WTC11 (cell line): ENCODE measurements around the gene GGA1. TPM values are rescaled to one million over a fixed set of nuclear protein-coding genes. Genes with fewer than 3 reads are reported as not detected.

Source experiments
- ARID4B ChIP-seq: sonication (generic); formaldehyde crosslinking; IDR thresholded peaks from 2 replicates; pipeline ENCODE4 v1.8.0; 2023; ENCODE audit warnings: missing genetic modification reagents, mild to moderate bottlenecking, borderline replicate concordance
- ELF4 ChIP-seq: sonication (generic); formaldehyde crosslinking; IDR thresholded peaks from 2 replicates; pipeline ENCODE4 v1.8.1; 2022; ENCODE audit warnings: low read depth, mild to moderate bottlenecking, moderate library complexity, missing genetic modification reagents
- GRHL2 ChIP-seq: fragments of 250-450 bp; sonication (Bioruptor Pico); IDR thresholded peaks from 2 replicates; pipeline ENCODE4 v1.8.0; 2022; ENCODE audit warnings: mild to moderate bottlenecking, moderate library complexity; ENCODE audit not compliant: insufficient replicate concordance, severe bottlenecking
- NFE2L1 ChIP-seq: sonication (generic); formaldehyde crosslinking; IDR thresholded peaks from 2 replicates; pipeline ENCODE4 v1.8.1; 2023; ENCODE audit warnings: missing genetic modification reagents
- NR2C2 ChIP-seq: sonication (generic); formaldehyde crosslinking; IDR thresholded peaks from 2 replicates; pipeline ENCODE4 v1.8.0; 2022; ENCODE audit warnings: mild to moderate bottlenecking, missing genetic modification reagents
- OVOL2 ChIP-seq: fragments of 250-450 bp; sonication (Bioruptor Pico); IDR thresholded peaks from 2 replicates; pipeline ENCODE4 v1.9.0; 2021; ENCODE audit warnings: mild to moderate bottlenecking, borderline replicate concordance
- SMAD3 ChIP-seq: sonication (generic); formaldehyde crosslinking; IDR thresholded peaks from 2 replicates; pipeline ENCODE4 v1.8.0; 2022; ENCODE audit warnings: missing genetic modification reagents, mild to moderate bottlenecking, borderline replicate concordance
- STAT6 ChIP-seq: sonication (generic); formaldehyde crosslinking; conservative IDR thresholded peaks from 2 replicates; pipeline ENCODE4 v1.8.1; 2023; ENCODE audit warnings: mild to moderate bottlenecking, low read depth, missing genetic modification reagents, moderate library complexity
- USF1 ChIP-seq: sonication (generic); formaldehyde crosslinking; IDR thresholded peaks from 2 replicates; pipeline ENCODE4 v1.8.0; 2022; ENCODE audit warnings: mild to moderate bottlenecking, missing genetic modification reagents
- ZMAT4 ChIP-seq: fragments of 250-450 bp; sonication (Bioruptor Pico); IDR thresholded peaks from 2 replicates; pipeline ENCODE4 v1.9.0; 2021; ENCODE audit warnings: mild to moderate bottlenecking
- total RNA-seq: library from RNA; stranded (reverse); gene quantifications from 3 replicates; pipeline ENCODE4 v1.2.3, GENCODE V29; 2021
- TF ChIP-seq, protein P1 (sequence below): sonication (generic); formaldehyde crosslinking; IDR thresholded peaks from 2 replicates; pipeline ENCODE4 v1.8.1; 2022; ENCODE audit warnings: low read depth, mild to moderate bottlenecking, moderate library complexity, missing genetic modification reagents, borderline replicate concordance
- TF ChIP-seq, protein P2 (sequence below): fragments of 250-450 bp; sonication (Bioruptor Pico); IDR thresholded peaks from 2 replicates; pipeline ENCODE4 v1.9.0; 2021; ENCODE audit warnings: mild to moderate bottlenecking, borderline replicate concordance
- TF ChIP-seq, protein P3 (sequence below): sonication (generic); formaldehyde crosslinking; IDR thresholded peaks from 2 replicates; pipeline ENCODE4 v1.8.1; 2022; ENCODE audit warnings: mild to moderate bottlenecking, moderate library complexity, missing genetic modification reagents
- TF ChIP-seq, protein P4 (sequence below): sonication (generic); formaldehyde crosslinking; IDR thresholded peaks from 2 replicates; pipeline ENCODE4 v1.8.1; 2022; ENCODE audit warnings: missing genetic modification reagents, borderline replicate concordance

Gene GGA1
- total RNA-seq, 1 experiment from 2014 or later: 66.3 TPM

- TF ChIP-seq ARID4B (CRISPR knock-in tag) (peak; percentile 26; the same call in 1 of the 2 replicates), SMAD3 (CRISPR knock-in tag) (no peak), USF1 (CRISPR knock-in tag) (no peak), ZMAT4 (CRISPR knock-in tag) (no peak), STAT6 (CRISPR knock-in tag) (no peak), NFE2L1 (CRISPR knock-in tag) (no peak), GRHL2 (CRISPR knock-in tag) (no peak), NR2C2 (CRISPR knock-in tag) (no peak), ELF4 (CRISPR knock-in tag) (no peak), OVOL2 (CRISPR knock-in tag) (no peak)
- TF ChIP-seq, protein P1, sequence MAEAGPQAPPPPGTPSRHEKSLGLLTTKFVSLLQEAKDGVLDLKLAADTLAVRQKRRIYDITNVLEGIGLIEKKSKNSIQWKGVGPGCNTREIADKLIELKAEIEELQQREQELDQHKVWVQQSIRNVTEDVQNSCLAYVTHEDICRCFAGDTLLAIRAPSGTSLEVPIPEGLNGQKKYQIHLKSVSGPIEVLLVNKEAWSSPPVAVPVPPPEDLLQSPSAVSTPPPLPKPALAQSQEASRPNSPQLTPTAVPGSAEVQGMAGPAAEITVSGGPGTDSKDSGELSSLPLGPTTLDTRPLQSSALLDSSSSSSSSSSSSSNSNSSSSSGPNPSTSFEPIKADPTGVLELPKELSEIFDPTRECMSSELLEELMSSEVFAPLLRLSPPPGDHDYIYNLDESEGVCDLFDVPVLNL (CRISPR knock-in tag): no peak
- TF ChIP-seq, protein P2, sequence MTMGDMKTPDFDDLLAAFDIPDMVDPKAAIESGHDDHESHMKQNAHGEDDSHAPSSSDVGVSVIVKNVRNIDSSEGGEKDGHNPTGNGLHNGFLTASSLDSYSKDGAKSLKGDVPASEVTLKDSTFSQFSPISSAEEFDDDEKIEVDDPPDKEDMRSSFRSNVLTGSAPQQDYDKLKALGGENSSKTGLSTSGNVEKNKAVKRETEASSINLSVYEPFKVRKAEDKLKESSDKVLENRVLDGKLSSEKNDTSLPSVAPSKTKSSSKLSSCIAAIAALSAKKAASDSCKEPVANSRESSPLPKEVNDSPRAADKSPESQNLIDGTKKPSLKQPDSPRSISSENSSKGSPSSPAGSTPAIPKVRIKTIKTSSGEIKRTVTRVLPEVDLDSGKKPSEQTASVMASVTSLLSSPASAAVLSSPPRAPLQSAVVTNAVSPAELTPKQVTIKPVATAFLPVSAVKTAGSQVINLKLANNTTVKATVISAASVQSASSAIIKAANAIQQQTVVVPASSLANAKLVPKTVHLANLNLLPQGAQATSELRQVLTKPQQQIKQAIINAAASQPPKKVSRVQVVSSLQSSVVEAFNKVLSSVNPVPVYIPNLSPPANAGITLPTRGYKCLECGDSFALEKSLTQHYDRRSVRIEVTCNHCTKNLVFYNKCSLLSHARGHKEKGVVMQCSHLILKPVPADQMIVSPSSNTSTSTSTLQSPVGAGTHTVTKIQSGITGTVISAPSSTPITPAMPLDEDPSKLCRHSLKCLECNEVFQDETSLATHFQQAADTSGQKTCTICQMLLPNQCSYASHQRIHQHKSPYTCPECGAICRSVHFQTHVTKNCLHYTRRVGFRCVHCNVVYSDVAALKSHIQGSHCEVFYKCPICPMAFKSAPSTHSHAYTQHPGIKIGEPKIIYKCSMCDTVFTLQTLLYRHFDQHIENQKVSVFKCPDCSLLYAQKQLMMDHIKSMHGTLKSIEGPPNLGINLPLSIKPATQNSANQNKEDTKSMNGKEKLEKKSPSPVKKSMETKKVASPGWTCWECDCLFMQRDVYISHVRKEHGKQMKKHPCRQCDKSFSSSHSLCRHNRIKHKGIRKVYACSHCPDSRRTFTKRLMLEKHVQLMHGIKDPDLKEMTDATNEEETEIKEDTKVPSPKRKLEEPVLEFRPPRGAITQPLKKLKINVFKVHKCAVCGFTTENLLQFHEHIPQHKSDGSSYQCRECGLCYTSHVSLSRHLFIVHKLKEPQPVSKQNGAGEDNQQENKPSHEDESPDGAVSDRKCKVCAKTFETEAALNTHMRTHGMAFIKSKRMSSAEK: no peak
- TF ChIP-seq, protein P3, sequence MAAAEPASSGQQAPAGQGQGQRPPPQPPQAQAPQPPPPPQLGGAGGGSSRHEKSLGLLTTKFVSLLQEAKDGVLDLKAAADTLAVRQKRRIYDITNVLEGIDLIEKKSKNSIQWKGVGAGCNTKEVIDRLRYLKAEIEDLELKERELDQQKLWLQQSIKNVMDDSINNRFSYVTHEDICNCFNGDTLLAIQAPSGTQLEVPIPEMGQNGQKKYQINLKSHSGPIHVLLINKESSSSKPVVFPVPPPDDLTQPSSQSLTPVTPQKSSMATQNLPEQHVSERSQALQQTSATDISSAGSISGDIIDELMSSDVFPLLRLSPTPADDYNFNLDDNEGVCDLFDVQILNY (CRISPR knock-in tag): peak; percentile 89
- TF ChIP-seq, protein P4, sequence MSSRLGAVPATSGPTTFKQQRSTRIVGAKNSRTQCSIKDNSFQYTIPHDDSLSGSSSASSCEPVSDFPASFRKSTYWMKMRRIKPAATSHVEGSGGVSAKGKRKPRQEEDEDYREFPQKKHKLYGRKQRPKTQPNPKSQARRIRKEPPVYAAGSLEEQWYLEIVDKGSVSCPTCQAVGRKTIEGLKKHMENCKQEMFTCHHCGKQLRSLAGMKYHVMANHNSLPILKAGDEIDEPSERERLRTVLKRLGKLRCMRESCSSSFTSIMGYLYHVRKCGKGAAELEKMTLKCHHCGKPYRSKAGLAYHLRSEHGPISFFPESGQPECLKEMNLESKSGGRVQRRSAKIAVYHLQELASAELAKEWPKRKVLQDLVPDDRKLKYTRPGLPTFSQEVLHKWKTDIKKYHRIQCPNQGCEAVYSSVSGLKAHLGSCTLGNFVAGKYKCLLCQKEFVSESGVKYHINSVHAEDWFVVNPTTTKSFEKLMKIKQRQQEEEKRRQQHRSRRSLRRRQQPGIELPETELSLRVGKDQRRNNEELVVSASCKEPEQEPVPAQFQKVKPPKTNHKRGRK (CRISPR knock-in tag): no peak
Observed at GRCh38 chr22:37639070-37639760, 30.6 kb downstream of the GGA1 start, which contains the start of gene SH3BP1 (continued).
